Mucosa of descending colon (tissue), 3 donors: Measurements from ENCODE around the gene FGF1. TPM values are rescaled to one million over a fixed set of nuclear protein-coding genes. Genes with fewer than 3 reads are reported as not detected.

Source experiments
- ATAC-seq: fragments of 200-7000 bp; cut with Tn5 transposase; one replicate; pipeline ENCODE4 v1.9.1; 2020; ENCODE audit warnings: mild to moderate bottlenecking, moderate library complexity
- DNase-seq, 3 donors: peaks; one replicate each; pipeline ENCODE4 v3.0.0-alpha.2; 2020
- H3K36me3 ChIP-seq: fragments of 200-600 bp; one replicate; pipeline ENCODE4 v1.8.0; 2021; ENCODE audit warnings: low read depth, mild to moderate bottlenecking
- H3K4me1 ChIP-seq: fragments of 200-600 bp; one replicate; pipeline ENCODE4 v1.8.0; 2021; ENCODE audit warnings: low read depth, mild to moderate bottlenecking
- H3K4me3 ChIP-seq: fragments of 200-600 bp; one replicate; pipeline ENCODE4 v1.8.0; 2021; ENCODE audit warnings: mild to moderate bottlenecking
- H3K9me3 ChIP-seq: fragments of 200-600 bp; one replicate; pipeline ENCODE4 v1.8.0; 2021; ENCODE audit warnings: mild to moderate bottlenecking
- CTCF ChIP-seq: fragments of 200-600 bp; IDR thresholded peaks from one replicate; pipeline ENCODE4 v1.8.0; 2022; ENCODE audit warnings: antibody characterized with exemption, mild to moderate bottlenecking
- intact Hi-C, 2 donors: fragments of 100-400 bp; cut with DNase I in 1 of 2; cut with micrococcal nuclease in 1 of 2; formaldehyde crosslinking; loops; one replicate each; pipeline versions ENCODE4 v1.11.0 to v1.11.1; 2022; cut with DNase I, micrococcal nuclease
- total RNA-seq, 3 donors: library from RNA; stranded (reverse); fragmentation: NEBNext Ultra II Directional in 2 of 3; extraction: Animal tissue kit (Norgen Biotek cat#: 25700) in 2 of 3; gene quantifications; one replicate each; pipeline versions ENCODE4 v1.2.1 to v1.2.4, GENCODE V29; 2021 to 2023
- donor health status: DM: no; HTN: no; CAD: no; lungs with moderate emphysema.
- donor health status: DM: no; HTN: no; CAD: no.
- donor health status: DM: no; HTN: yes; CAD: no.

The FGF1 gene
- total RNA-seq, 3 donors from 2014 or later: 0.31 to 3.5 (median 0.35) TPM

GRCh38 chr5:142568283-142568995 is 117.5 kb downstream of the FGF1 start:
- intact Hi-C loops: no loop called here
- no peaks in the 10 kb centered on the region for H3K36me3 ChIP-seq
- H3K4me1 ChIP-seq: no peaks in the 10 kb centered on the region
- no peaks in the 10 kb centered on the region for H3K9me3 ChIP-seq
- no peak for TF ChIP-seq CTCF
- DNase-seq (no peak), ATAC-seq (no peak)
- no peak overlapping the region for H3K4me3 ChIP-seq

- no peaks in the 10 kb centered on the region for H3K9me3 ChIP-seq
- ATAC-seq: no peak
- H3K4me1 ChIP-seq: no peaks in the 10 kb centered on the region
- no peak overlapping the region for H3K4me3 ChIP-seq
- DNase-seq: no peak
- intact Hi-C loops: no loop called here
- no peaks in the 10 kb centered on the region for H3K36me3 ChIP-seq
- no peak for TF ChIP-seq CTCF
Measured at GRCh38 chr5:142561486-142562097, 124.3 kb downstream of the FGF1 start.

GRCh38 chr5:142561029-142561428 is 124.9 kb downstream of the FGF1 start:
- no peaks in the 10 kb centered on the region for H3K4me1 ChIP-seq
- no peak overlapping the region for H3K4me3 ChIP-seq
- H3K36me3 ChIP-seq: no peaks in the 10 kb centered on the region
- no peak for TF ChIP-seq CTCF
- no peaks in the 10 kb centered on the region for H3K9me3 ChIP-seq
- no peak for DNase-seq
- ATAC-seq: no peak
- intact Hi-C loops: no loop called here

- TF ChIP-seq CTCF: no peak
- ATAC-seq: no peak
- Histone ChIP-seq H3K36me3 (no peaks in the 10 kb centered on the region), H3K4me3 (no peak overlapping the region), H3K4me1 (no peaks in the 10 kb centered on the region), H3K9me3 (no peaks in the 10 kb centered on the region)
- intact Hi-C loops: no loop called here
- no peak for DNase-seq
Measured at GRCh38 chr5:142552107-142552506, 133.8 kb downstream of the FGF1 start.

DNA sequence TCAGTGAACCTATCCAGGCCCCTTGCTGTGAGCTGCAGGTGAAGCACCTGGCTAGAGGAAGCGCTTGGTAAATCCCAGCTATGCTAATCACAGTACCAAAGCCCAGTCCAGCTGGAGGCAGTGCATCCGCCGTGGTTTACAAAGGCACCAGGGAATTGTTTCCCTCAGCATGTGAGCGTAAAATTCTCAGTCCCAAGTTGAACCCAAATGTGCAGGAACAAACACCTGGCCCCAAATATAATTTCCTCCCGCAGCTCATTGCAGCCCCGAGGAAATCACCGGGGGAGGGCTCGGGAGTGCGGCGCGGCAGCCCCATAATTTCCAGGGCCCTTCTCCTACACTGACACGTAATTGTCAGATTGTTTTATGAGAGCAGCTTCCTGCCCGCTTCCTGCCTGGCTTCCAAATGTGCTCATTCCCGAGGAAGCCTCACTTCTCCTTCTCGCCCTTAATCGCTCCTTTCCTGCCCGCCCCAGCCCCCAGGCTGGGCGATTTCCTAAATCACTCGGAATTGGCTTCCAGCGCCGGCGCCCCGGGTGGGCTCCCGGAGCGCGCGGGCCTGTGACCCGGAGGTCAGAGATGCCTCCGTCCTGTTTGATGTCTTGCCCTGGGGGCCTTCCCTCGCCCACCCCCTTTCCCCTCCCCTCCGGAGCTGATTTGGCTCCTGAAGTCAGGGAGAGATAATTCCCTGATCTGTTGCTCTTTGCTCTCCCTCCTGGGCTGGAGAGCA is 134.4 kb downstream of the FGF1 start:
- intact Hi-C loops: no loop called here
- peak in 1 of 3 donors; percentile 13 for DNase-seq
- no peaks in the 10 kb centered on the region for H3K9me3 ChIP-seq
- H3K36me3 ChIP-seq: no peaks in the 10 kb centered on the region
- H3K4me1 ChIP-seq: no peaks in the 10 kb centered on the region
- ATAC-seq: peak; percentile 31
- TF ChIP-seq CTCF: no peak
- no peak overlapping the region for H3K4me3 ChIP-seq
